HEK293T (cell line): Measurements from ENCODE around the gene MAP2K7.

Experiments used
- ARNT ChIP-seq: fragments of 450-650 bp; IDR thresholded peaks from 2 replicates; pipeline ENCODE4 v1.6.1; 2017; ENCODE audit warnings: mild to moderate bottlenecking
- BHLHE40 ChIP-seq: fragments of 450-650 bp; IDR thresholded peaks from 2 replicates; pipeline ENCODE4 v1.6.1; 2016; ENCODE audit warnings: mild to moderate bottlenecking, moderate library complexity, borderline replicate concordance
- ELF4 ChIP-seq: fragments of 450-650 bp; IDR thresholded peaks from 2 replicates; pipeline ENCODE4 v1.6.1; 2017; ENCODE audit warnings: antibody characterized with exemption
- FOXA1 ChIP-seq: fragments of 450-650 bp; IDR thresholded peaks from 2 replicates; pipeline ENCODE4 v1.6.1; 2016; ENCODE audit warnings: mild to moderate bottlenecking
- FOXK2 ChIP-seq: fragments of 450-650 bp; IDR thresholded peaks from 2 replicates; pipeline ENCODE4 v1.6.1; 2016; ENCODE audit warnings: mild to moderate bottlenecking
- FOXM1 ChIP-seq: fragments of 450-650 bp; IDR thresholded peaks from 2 replicates; pipeline ENCODE4 v1.6.1; 2017; ENCODE audit warnings: mild to moderate bottlenecking, borderline replicate concordance
- HDGF ChIP-seq: fragments of 450-650 bp; IDR thresholded peaks from 2 replicates; pipeline ENCODE4 v1.6.1; 2017; ENCODE audit warnings: antibody characterized with exemption, borderline replicate concordance
- L3MBTL2 ChIP-seq: fragments of 450-650 bp; conservative IDR thresholded peaks from 2 replicates; pipeline ENCODE4 v1.6.1; 2016; ENCODE audit warnings: mild to moderate bottlenecking
- LEF1 ChIP-seq: fragments of 450-650 bp; IDR thresholded peaks from 2 replicates; pipeline ENCODE4 v1.6.1; 2017; ENCODE audit warnings: mild to moderate bottlenecking, borderline replicate concordance
- NFRKB ChIP-seq: fragments of 450-650 bp; IDR thresholded peaks from 2 replicates; pipeline ENCODE4 v1.6.1; 2016; ENCODE audit warnings: mild to moderate bottlenecking, moderate library complexity
- SP1 ChIP-seq: fragments of 450-650 bp; IDR thresholded peaks from 2 replicates; pipeline ENCODE4 v1.6.1; 2017

- TF ChIP-seq SP1 = peak; percentile 46
- no peak for TF ChIP-seq ELF4
- TF ChIP-seq FOXK2 = no peak
- no peak for TF ChIP-seq FOXM1
- no peak for TF ChIP-seq HDGF
- no peak for TF ChIP-seq NFRKB
- no peak for TF ChIP-seq FOXA1
- TF ChIP-seq BHLHE40 = no peak
- no peak for TF ChIP-seq LEF1
- TF ChIP-seq ARNT = no peak
- TF ChIP-seq L3MBTL2 = no peak
Measured at GRCh38 chr19:7869910-7870511, 33.7 kb upstream of the MAP2K7 start.
